GM19240 (cell line): Measurements from ENCODE around the gene ANGPTL2.

Source experiments
- DNase-seq: peaks from one replicate; pipeline ENCODE4 v3.0.0; 2011; ENCODE audit warnings: low spot score; ENCODE audit not compliant: insufficient read length

Gene ANGPTL2

DNA sequence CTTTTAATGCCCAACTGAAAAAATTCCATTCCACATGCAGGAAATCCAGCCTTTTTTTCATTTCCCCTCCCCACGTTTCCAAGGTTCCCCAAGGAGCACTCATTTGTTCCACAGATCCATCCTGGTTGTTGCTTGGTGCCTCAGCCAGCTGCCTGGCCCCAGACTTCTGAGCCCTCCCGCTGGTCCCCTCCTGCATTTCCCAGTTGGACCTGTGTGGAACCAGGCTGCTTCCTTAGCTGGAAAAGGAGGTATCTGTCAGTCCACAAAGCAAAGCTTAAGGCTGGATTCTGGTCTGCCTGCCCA is 44.8 kb downstream of the ANGPTL2 start:
- no peak for DNase-seq

DNA sequence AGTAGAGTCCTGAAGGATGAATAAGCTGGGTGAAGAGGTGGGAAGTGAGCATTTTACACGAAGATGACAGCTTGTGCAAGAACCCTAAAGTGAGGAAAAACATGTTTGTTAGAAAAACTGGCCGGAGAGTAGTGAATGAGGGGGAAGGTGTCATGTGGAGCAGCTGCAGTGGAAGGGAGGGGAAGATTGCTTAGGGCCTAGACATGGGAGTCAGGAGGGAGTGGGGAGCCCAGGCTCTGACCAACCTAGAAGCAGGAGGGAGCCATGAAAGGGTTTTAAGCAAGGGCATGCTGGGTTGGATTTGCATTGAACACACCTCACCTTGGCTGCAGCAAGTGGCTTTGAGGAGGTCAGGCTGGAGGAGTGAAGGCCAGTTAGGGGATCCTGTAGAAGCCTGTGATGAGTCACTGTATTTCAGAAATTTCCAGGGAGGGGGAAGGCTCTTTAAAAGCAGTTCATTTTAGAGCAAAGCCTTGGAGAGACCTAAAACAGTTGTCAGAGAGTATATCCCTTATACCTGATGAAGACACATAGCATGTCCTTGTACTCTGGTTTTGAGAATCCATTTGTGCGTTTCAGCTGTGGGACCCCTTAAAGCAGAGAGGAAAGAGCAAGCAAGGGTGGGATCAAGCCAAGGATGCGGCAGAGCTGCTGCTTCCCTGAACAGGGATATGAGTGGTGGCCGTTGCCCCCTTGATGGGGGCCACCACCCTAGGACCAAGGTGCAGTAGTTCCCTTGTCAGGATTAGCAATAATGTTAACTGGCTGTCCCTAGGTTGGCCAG is 45.4 kb downstream of the ANGPTL2 start:
- DNase-seq: no peak

DNA sequence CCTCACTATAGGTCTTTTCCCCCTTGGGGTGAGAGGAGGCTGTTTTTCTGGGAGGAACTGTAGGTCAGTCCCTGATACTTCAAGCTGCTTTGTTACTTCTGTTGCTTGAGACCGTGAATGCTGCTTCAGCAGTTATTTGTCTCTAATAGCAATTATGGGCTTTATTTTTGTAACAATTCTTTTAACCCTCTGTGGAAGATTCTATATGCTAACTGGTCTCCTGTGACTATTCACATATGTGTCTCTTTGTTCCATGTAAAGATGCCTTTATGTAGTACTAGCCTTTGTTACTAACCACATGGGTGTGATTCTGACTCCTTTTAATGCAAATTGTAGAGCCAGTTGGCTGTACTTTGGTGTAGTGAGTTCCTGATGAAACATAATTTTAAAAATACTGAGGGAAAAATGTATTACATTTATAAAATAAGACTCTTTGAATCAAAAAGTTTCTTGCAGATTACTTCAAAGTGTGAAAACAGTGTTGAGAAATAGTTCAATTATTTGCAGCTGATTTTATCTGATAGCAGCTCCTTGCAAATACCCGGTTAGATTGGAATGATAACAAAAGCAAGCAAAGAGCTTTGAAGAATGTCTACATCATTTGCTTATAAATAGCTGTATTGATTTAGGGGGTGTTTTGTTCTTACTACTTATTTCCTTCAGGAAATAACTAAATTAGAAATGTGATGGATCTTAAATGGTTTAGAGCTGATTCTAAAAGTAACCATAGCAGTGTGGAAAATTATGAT is 46.6 kb downstream of the ANGPTL2 start:
- no peak for DNase-seq

DNA sequence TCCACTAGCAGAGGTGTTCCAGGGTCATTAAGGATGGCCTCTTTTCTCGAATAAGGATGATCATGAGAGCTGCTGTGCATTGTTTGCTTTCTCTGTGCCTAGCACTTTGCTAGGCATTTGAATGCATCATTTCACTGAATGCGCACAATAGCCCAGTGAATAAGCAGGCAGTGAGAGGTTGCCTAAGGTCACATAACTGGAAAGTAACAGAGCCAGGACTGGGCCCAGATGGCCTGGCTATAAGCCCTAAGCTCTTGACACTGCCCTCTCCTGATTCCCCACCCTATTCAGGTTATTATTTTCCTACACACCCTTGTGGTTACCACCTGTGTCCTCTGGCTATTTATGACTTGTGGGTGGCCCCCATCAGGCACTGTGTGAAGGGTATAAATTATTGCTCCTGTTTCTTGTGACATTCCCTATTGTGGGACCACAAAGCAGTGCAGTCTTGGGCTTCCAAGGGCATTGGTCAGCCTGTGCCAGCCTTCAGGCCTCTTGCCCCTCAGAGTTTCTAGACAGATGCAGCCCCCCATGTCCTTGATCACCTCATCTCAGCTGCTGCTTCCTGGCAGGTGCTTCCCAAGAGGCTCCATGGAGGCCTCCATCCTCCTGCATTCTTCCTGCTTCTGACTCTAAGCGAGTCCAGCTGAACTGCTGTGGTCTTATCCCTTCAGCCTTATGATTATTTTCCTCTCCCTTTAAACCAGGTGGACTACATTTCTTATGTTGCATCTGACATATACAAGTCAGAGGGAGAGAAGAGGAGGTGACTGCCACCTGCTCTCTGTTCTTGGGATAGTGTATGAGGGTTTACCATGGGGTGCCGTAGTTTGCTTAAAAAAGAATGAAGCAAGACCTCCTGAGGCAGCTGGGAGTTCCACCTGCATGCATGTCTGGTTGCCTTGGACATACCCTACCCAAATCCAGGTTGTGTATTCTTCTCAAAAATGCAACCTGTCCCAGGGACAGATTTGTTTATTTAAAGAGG is 47.6 kb downstream of the ANGPTL2 start:
- DNase-seq: no peak

DNA sequence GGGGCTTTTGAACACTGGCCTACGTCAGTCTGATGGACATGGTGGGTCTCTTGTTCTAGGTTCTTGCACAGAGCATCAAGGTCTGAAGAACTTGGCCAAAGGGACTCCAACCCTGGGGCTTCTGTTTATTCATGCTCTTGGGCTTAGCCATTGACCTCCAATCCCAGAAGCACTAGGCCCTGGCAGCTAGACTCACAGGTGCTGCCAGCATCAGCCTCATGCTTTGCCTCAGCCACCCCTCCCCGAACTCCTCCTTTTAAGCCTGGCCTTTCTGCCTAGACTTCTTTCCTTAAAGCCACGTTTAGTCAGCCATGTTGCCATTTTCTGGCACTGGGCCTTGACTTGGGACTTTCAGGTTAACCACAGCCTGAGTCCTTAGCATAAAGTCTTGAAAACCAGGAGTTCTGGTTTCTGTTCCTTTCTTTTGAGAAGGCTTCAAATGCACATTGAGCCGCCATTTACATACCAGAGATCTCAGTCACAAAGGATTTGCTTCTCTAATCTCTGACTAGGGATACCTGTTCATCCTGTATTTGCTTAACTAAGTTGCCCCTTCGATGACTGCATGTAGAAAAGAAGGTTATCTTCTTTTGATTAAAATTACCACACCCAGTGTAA is 54.7 kb downstream of the ANGPTL2 start:
- DNase-seq: no peak

DNA sequence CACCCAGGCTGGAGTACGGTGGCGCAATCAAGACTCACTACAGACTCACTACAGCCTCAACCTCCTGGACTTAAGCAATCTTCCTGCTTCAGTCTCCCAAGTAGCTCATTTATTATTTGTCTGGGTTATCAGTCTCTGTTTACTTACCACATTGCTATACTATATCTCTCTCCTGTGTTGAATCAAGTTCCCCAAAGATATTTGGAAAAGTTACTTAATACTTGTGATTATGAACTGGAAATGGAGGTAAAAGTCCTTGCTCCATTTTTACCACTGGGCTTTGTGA is 55.6 kb downstream of the ANGPTL2 start:
- no peak for DNase-seq

DNA sequence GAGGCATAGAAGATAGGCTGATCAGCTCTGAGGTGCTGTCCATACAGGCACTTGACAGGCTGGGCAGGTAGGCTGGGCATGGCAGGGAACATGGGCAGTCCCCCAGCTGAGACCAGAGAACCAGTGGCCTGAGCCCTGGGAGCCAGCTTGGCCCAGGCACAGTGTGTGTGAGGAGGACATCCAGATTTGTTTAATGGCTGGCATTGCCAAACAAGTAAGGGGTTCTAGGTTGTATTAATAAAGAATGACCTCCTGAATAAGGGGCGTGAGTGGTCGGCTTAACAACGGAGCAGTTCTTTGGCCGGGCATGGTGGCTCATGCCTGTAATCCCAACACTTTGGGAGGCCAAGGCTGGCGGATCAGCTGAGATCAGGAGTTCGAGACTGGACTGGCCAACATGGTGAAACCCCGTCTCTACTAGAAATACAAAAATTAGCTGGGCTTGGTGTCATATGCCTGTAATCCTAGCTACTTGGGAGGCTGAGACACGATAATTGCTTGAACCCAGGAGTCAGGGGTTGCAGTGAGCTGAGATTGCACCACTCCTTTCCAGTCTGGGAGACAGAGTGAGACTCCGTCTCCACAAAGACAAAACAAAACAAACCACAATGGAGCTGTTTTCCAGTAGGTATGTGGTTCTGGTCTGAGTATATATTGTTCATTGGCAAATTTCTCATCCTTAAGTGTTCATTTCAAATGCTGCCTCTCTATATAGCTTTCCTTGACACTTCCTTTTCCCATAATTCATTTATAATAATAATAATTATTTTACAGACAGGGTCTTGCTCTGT is 56.2 kb downstream of the ANGPTL2 start:
- DNase-seq: no peak

DNA sequence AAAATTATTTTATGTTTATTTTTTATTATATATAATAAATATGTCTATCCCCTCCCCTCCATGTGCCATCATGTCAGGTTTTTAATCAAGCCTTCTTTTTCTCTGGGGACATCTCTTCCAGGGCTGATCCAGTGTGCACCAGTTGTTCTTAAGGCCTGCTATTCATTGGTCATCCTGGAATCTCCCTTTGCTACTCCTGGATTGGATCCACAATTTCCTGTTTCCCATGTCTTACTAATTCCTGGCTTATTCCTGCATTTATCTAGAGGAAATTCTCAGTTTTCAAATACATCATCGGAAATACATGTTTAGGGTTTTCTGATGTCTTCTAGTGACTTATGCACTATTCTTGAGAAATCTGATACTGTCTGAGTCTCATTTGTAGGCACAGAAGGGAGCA is 56.8 kb downstream of the ANGPTL2 start:
- DNase-seq: no peak

DNA sequence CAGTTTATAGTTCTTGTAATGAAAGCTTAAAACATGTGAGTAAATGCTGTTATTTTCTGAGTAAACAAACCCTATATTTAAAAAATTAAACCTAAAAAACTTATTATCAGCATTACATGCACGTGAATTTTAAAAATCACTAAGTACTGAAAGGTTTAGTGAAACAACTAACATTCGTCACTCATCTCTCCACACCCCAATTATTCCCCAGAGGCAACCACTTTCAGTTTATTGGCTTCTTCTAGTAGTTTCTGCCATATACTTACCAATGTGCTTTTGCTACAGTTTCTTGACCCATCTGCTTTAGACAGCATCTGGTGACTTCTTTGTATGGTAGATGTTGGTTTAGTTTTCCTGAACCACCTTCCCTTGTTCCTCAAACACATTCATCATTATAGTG is 58.1 kb downstream of the ANGPTL2 start:
- no peak for DNase-seq

DNA sequence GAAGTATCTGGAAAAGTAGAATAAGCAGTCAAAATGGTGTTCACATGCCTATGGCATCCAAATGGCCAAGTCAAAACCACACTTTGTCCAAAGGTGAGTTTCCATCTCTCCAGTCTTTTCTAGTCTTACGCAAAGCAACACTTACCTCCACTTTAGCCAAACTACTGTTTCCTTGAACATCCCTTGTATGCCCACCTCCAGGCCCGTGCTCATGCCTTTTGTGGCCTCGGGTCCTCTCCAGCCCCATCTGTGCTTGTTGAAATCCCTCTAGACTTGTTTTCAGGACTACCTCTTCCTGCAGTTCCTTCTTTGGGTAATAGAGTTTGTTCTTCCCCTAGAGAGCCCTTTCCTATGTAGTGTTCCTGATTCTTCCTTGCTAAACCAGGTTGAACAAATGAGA is 61.0 kb downstream of the ANGPTL2 start:
- no peak for DNase-seq

DNA sequence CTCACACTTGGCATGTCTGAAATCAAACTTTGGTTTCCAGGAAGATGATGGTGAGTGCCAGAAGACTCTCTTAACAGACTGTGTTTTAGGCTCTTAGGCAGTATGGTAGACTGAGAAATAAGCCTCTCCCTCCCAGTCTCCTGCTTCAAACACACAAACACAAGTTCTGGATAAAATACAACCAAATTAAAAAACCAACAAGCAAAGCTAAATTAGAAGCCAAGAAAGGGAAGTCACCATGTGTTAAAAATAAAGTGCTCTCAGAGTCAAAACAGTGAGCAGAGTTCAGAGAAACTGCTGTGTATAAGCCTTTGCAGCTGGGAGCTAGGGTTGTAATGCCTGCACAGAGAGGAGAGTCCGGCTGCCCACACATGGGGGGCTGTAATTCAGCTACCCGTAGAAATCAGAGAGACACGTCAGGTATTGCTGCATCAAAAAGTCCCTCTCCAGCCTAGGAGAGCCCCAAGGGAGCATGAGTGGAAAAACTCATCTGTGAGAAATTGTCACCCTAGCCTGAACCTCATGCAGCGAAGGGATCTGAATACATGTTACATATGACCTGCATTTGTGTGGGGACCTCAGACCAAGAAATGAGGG is 62.6 kb downstream of the ANGPTL2 start:
- DNase-seq: no peak

DNA sequence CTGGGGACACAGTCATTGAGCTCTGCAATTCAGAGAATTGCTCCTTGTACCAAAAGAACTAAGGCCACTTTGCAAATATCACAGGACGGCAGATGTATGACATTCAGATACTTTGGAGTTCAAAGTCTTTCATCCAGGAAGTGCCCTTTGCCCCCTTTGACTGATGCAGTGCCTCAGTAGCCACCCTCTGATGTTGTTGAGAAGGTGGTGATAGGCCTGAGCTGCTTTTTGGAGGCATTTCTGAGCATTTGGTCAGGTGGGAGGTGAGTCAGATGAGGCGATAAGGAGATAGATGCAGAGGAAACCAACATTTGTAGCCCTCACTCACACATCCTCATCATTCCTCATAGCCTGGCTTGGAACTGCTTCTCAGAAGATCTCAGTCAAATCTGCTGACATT is 63.4 kb downstream of the ANGPTL2 start:
- DNase-seq: no peak

DNA sequence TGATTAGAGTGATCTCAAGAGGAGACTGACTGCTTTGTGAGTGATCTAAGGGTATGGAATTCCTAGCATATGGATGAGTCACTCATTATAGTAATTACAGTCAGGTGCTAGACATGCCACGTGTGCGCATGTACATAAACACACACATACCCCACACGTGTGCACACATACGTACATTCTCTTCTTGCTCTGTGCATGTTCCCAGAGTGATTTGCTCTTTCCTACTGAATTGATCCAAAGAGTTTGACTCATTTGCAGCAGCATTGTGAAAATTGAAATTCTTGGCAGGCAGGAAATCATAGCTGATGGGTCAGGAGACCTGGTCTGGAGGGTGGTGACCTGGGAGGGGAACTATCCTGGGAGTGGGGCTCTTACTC is 63.8 kb downstream of the ANGPTL2 start:
- DNase-seq: no peak

DNA sequence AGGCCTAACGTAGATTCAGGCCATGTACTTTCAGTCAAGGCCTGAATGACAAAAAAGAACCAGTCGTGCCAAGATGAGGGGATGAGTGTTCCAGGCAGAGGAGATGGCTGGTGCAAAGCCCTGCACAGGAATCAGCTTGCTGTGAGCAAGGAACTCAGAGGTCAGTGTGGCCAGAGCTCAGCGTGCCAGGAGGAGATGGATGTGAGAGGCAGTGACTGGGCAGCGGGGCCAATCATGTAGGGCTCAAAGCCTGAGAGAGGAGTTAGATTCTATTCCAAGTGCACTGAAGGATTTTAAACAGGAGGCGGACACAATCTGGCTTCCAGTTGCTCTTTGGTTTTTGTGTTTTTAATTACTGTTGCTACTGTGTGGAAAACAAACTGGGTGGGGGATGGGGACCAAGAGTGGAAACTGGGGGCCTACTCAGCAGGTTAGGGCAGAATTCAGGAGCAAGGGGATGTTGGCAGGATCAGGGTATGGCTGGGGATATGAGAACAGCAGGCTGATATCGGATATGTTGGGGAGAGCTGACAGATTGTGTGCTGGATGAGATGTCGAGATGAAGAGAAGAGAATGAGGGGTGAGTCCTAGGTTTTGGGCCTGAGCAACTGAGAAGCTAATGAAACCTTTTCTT is 64.3 kb downstream of the ANGPTL2 start:
- no peak for DNase-seq

DNA sequence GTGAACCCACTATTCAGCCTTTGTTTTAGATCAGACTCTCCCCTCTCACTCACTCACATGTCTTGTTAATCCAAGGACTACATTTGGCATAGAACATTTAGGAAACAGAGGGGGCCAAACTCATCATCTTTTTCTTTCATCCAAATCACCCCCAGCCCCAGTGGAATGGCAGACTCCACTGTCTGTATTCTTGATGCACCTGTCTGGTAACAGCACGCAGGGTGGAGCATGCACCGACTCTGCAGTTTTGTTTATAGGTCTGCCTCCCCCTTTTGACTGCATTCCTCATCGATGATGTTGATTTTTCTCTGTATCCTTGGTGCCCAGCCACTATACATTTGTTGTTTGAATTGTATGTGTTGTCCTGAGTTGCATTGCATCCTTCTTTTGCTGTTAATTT is 66.0 kb downstream of the ANGPTL2 start:
- DNase-seq: no peak

DNA sequence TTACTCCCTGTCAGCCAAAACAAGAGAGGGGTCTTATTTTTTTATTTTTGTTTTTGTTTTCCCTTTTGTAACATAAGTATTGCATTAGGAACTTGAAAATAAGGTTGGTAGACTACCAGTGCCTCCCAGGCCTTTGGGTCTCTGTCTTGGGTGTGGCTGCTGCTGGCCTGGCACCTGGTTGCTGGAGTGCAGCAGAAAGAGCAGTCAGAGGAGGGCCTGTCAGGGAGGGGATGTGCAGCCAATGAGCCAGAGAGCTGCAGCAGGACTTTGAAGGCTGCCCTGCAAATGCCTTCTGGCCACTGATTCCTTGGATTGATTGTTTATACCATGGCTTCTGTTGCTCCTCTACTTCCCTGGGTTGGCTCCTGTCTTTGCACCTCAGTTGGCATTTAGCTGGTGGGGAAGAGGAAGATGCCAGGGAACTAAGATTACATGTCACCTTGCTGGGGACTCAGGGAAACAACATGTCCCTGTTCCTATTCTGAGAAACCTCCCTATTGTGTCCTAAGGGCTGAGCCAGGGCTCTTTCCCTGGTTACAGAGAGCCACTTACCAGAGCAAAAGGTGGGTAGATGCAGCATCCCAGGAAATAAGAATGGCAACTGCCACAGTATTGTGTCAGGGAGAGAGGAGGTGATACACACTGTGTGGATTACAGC is 66.6 kb downstream of the ANGPTL2 start:
- DNase-seq: no peak

DNA sequence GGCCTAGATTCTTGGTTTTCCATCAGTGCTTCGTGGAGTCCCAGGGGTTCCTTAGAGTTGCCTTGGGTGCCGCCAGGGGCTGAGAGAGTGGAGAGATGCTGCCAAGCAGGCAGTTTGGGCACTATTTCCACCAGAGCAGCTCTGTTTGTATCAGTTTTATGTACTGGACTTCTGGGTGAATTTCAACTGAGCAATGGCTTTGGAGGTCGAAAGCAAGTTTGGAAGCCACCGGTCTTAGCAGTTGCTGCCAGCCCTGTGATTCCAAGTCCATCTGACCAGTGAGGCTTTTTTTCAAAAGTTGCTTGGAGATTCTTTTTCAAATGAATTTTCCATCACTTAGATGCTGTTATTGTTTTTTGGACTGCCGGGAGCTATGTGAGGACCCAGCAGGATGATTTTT is 68.5 kb downstream of the ANGPTL2 start:
- DNase-seq: no peak

DNA sequence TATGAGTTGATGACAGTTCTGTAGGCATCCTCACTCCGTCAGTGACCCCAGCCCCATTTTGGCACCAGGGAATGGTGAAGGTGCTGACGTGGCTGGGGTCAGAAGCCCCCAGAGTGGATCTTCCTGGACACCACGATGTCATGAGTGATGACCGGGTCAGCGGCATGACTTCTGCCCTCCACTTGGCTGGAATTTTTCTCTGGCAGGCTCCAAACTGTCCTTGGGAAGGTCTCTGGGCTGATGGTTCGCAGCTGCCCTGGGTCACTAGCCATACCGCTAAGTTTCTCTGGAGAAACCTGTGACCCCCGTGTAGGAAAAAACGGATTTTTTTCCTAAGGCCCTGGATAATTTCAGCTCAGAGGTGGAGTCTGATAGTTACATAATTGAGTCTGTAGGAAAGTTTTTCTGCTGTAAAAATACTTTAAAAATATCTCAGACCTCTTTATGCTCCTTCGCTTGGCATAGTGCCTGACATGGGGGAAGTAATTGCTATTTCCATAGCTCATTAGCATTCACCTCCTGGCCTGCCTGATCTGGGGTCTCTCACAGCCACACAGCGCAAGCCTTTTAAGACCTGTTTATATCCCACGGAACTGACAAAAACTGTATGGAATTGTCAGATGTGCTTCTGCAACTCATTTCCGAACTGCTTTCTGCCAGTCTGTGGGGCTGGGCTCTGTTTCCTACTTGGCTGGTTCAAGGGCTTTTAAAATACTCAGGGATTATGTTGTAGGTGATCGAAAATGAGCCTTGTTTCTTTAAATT is 69.2 kb downstream of the ANGPTL2 start:
- DNase-seq: no peak
